ENCODE data around the gene ATP6AP2. TPM values are rescaled to one million over a fixed set of nuclear protein-coding genes. Genes with fewer than 3 reads are reported as not detected.
A peak's percentile ranks its signal among the peaks of the same experiment; 100 is the strongest.
"Not testable (repeated sequence)": the region's sequence is repeated elsewhere in the genome, so short reads cannot be mapped to it uniquely, and the experiment has no call there.

The ATP6AP2 gene
- 55.6 TPM for total RNA-seq

DNA sequence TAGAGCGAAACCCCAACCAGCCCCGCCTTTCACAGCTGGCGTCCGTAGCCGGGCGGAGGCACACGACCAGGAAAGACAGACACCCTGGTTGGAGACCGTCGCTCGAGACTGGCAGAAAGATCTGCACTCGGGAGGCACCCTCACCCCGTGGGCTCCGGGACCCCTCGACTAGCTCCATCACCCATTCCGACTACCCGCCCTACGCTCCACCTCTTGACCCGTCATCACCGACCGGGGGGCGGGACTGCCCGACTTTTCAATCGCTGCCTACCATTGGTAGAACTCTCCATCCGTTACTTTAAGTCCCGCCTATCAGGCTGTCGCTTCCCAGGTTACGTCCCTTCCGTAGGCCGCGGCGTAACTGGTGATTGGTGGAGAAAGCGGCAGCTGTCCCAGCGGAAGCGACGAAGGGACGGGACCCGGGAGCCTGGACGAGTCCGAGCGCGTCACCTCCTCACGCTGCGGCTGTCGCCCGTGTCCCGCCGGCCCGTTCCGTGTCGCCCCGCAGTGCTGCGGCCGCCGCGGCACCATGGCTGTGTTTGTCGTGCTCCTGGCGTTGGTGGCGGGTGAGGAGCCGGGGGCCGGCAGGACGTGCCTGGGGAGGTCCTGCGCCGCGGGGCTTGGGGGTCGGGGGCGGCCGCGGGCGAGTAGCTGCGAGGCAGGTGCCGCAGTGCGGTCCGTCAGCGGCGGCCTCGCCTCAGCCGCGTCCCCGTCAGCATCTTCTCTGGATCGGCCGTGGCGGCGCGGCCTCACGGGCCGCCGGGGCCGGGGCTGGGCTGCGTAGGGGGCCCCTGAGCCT, at the start of gene ATP6AP2:
ATP6AP2 (plus strand) TSS at position 434 of the 799 bp plus-strand sequence; CDS start at position 530, 96 bp downstream.
- peak; percentile 99 for ATAC-seq

DNA sequence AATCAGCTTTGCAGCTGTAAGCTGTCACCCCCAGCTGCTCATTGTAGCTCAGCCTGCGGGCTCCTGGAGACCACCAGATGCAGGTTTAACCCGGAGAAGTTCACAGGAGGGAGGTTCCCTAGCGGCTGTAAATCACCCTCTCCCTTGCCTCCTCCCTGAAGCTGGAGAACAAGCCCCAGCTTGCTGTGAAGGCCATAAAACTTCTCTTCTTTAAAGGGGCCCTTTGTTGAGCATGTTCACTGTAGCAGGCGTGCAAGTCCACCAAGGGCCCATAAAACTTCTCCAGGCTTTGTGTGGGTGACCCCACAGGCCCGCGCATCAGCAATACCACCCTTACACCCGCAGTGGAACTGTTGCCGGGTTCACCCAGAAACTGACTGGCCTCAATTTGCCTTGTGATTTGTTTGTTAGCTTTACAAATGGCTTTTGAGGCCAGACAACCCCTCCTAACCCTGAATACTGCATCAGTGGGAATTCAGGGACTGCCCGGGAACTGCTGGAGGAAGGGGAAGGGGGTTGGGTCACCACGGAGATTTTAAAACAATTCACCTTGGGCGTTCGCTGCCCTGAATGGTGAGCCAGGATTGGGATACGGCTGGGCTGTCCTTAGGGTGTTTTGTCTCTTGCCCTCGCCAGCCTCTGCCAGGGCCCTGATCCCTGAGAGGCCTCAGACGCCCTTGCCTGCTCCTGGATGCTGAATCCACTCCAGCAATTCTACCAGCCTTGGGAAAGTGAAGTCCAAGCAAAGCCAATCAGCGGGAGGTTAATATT, 49.5 kb upstream of the ATP6AP2 start:
- no peak for ATAC-seq

DNA sequence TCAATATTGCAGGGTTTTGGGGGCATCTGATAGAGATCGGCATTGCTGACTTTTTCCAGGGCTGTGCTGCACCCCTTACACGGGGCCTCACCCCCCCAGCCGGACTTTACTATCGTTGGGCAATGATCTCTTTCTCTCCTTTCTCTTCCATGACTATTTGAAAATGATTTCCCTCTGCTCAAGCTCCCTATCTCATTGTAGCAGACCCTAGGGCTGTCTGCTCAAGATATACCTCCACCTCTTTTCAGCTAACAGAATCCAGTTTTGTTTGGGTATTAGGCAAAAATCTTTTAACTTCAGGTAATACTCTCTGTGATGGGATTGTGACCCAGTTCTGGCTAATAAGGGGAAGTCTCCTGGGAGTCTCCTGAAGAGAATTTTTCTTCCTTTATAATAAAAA, 43.5 kb upstream of the ATP6AP2 start:
- no peak for ATAC-seq

- no peak for ATAC-seq
Observed at GRCh38 chrX:40538406-40538805, 42.4 kb upstream of the ATP6AP2 start.

- peak; percentile 74 for ATAC-seq
Observed at GRCh38 chrX:40539214-40540142, 41.3 kb upstream of the ATP6AP2 start.

- ATAC-seq: no peak
Observed at GRCh38 chrX:40542208-40542607, 38.6 kb upstream of the ATP6AP2 start.

DNA sequence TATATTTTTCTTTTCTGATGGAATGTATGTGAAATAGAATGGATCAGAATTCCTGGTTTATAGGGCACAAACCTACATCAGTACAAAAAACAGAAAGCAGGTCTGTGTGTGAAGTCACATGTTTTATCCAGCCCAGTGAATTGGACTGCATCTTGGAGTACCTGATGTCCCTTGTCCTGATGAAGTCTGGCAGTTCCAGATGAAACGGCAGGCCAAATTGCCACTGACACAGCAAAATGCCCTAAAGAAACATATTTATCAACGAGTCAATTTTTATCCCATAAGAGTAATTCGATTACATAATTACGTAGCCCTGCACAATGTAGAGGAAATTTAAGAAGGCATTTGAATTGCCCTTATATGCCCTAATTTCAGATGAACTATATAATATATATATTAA, 37.8 kb upstream of the ATP6AP2 start:
- no peak for ATAC-seq

- ATAC-seq: peak; percentile 71
Observed at GRCh38 chrX:40543661-40544328, 37.0 kb upstream of the ATP6AP2 start.

DNA sequence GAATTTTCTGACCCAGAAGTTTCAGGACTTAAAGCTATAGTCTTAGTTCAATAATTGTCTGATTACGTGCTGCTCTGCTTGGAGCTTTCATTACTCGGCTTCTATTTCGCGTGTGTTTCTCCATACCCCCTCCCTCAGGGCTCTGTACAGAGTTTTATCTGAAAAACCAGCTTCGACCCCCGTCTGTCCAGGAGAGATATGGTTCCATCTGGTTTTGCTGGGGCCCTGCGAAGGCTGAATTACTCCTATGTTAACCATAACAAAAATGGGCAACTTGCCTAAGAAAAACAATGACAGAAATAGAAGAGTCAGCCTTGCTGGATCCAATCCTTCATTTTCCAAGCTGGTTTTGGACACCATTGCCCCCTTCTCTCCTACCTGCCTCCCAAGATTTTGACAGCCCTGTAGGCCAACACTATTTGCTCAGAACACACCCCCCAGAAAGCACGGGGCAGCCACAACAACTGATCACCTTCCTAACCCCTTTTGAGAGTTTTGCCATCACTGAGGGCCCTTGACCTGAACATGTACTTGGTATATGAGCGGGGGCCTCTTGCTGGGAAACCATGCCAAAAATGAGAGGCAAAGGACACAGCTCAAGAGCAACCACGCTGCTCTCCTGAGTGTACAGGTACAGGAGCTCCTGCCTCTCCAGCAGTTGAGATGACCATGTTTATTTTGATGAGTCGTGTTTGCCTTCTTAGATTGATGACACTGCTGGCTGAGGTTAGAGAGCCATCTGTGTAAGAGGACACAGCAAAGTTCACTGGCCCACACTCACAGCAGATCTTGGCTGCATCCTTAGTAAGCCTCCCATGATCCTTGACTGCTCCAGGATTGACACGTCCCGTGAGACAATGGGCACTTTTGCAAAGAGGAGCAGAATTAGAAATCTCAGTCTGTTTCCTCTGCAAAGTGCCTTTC, 36.2 kb upstream of the ATP6AP2 start:
- ATAC-seq: peak; percentile 37

DNA sequence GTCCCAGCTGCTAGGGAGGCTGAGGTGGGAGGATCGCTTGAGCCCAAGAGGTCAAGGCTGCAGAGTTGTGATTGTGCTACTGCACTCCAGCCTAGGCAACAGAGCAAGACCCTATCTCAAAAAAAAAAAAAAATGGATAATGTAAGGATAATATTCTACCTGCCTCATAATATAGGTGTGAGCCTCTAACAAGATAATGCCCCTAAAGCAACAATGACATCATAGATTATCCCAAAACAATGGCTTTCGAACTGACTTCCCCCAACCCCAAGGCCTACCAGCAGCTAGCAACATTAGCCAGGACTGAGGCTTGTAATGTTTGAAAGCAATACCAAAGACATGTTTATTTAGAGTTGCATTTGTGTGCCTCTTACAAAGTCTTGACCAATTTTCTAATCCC, 33.9 kb upstream of the ATP6AP2 start:
- ATAC-seq: no peak

- ATAC-seq: no peak
Observed at GRCh38 chrX:40550066-40550465, 30.7 kb upstream of the ATP6AP2 start.

DNA sequence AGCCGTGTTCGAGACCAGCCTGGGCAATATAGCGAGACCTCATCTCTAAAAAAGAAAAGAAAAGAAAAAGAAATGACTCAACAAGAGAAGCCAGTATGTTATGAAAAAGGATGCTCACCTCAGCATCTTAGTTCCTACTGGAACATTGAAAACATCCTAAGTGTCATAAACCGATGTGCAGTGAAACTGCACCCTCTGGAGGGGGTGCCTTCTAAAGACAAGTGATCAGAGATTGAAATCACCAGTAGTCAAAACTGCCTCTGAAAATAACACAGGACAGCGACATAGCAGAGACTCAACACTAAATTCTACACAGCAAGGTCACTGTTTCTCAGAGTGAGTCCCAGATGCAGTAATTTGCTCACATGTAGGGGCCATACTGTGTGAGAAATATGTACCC, 28.0 kb upstream of the ATP6AP2 start:
- ATAC-seq: no peak

DNA sequence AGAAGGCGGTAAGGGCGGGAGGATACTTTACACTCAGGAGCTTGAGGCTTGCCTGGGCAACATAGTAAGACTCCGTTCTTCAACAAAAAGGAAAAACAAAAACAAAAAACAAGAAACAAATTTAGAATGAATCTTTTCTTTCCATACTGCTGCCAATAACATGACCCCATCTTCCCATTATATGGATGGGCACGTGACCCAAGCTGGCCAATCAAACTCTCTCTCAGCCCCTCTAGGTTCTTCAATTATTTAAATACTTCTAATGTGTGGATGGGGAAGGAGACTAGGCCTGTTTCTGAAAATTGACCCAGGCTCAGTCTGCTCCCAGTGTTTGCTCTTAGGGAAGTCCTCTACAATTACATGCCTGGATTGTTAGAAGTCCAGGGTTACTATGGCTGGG, 22.2 kb upstream of the ATP6AP2 start:
- ATAC-seq: no peak

GRCh38 chrX:40563784-40564183, 17.0 kb upstream of the ATP6AP2 start:
- no peak for ATAC-seq

- no peak for ATAC-seq
Observed at GRCh38 chrX:40564447-40564846, 16.3 kb upstream of the ATP6AP2 start.

GRCh38 chrX:40570346-40571093, 10.2 kb upstream of the ATP6AP2 start:
- no peak for ATAC-seq

- ATAC-seq: not testable (repeated sequence)
Observed at GRCh38 chrX:40571164-40571563, 9.6 kb upstream of the ATP6AP2 start.

DNA sequence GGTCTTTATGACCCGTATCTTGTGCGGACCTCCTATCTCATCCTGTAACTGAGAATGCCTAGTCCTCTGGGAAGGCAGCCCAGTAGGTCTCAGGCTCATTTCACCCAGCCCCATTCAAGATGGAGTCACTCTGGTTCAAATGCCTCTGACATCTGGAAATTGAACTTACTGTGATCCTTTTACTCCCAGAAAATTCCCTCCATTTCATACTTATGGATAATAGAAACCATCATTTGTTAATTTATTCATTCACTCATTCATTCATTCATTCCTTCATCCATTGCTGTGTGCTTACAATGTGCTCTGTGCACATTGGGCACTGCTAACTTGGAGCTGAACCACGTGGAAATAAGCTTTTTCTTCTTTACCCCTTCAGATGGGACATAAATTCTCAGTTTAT, 9.2 kb upstream of the ATP6AP2 start:
- no peak for ATAC-seq

DNA sequence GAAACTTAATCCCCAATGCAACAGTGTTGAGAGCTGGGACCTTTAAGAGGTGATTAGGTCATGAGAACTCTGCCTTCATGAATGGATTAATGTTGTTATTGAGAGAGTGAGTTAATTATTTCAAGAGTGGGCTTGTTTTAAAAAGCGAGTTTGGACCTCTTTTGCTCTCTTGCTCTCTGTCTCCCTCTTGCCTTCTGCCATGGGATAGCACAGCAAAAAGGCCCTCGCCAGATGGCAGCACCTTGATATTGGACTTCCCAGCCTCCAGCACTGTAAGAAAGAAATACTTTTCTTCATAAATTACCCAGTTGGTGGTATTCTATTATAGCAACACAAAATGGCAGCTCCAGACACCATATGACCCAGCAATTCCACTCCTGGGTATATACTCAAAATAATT, 7.0 kb upstream of the ATP6AP2 start:
- ATAC-seq: peak; percentile 48

- ATAC-seq: not testable (repeated sequence)
Observed at GRCh38 chrX:40575411-40575810, 5.4 kb upstream of the ATP6AP2 start.

Measured in esophagus mucosa (tissue), 1 donor.